ENCODE measurements around the gene SIN3B.

- TF ChIP-seq, protein P1, sequence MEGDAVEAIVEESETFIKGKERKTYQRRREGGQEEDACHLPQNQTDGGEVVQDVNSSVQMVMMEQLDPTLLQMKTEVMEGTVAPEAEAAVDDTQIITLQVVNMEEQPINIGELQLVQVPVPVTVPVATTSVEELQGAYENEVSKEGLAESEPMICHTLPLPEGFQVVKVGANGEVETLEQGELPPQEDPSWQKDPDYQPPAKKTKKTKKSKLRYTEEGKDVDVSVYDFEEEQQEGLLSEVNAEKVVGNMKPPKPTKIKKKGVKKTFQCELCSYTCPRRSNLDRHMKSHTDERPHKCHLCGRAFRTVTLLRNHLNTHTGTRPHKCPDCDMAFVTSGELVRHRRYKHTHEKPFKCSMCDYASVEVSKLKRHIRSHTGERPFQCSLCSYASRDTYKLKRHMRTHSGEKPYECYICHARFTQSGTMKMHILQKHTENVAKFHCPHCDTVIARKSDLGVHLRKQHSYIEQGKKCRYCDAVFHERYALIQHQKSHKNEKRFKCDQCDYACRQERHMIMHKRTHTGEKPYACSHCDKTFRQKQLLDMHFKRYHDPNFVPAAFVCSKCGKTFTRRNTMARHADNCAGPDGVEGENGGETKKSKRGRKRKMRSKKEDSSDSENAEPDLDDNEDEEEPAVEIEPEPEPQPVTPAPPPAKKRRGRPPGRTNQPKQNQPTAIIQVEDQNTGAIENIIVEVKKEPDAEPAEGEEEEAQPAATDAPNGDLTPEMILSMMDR (IDR thresholded peaks at IDR 0.05; ENCODE audit: insufficient read depth, low read length, poor library complexity, severe bottlenecking), result no peak
- no peak for TF ChIP-seq EZH2phosphoT487 (conservative IDR thresholded peaks at IDR 0.05; ENCODE audit: low read length)
Measured at GRCh38 chr19:16820056-16820455, 9.1 kb upstream of the SIN3B start.

All from SU-DHL-6 (cell line).